ENCODE measurements around the gene P2RY14. TPM values are rescaled to one million over a fixed set of nuclear protein-coding genes. Genes with fewer than 3 reads are reported as not detected.

P2RY14 gene
- total RNA-seq, 4 donors from 2014 or later, result 0.60 to 11.3 (median 7.2) TPM; not detected in 1

DNA sequence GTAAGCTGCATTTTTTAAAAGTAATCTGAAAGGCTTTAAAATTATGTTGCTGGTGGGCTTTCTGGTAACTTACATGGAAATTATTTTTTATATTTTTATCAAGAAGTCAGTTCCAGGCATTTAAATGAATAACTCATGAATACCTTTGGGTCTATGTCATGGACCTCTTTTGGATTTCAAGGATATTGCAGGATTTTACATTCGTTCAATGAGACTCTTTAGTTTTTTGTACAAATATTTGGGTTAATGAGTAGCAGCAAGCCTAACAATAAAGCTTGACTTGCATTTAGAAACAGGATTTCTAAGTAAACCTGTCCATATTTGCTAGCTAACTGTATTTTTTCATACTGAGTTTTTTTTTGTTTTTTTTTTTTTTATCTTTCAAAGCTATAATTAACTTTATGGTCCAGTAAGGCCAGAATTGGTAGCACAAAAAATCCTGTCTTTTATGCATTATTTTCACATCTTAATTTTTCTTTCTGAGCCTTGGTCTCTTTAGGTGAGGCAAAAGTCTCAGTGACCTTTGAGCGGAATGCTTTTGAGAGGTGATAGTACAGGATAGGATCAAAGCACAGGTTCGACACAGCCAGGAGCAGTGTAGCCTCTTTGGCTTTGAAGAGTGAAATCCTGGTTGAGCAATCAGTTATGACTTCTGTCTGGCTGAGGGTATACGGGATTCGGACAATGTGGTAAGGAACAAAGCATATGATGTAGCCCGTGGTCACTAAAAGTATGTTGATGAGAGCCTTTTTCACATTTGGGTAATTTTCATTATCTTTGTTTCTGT lies 80.2 kb downstream of the P2RY14 start:
- Histone ChIP-seq H3K9me3 (no peaks in the 10 kb centered on the region), H3K27ac (no peak overlapping the region), H3K4me3 (no peak overlapping the region), H3K4me1 (peaks cover 0 to 3% (median 0%) of the 10 kb centered on the region in 4 donors), H3K36me3 (no peaks in the 10 kb centered on the region), H3K27me3 (no peaks in the 10 kb centered on the region)
- intact Hi-C loops (cut with DNase I; ENCODE audit: low total_unique reads) (no loop called here), in situ Hi-C loops (cut with MboI; ENCODE audit: low pct_ligation_motif_present in 1 of 4, low pct_unique_long_range_greater_than_20kb in 1 of 4, low sequenced_read_pairs in 3 of 4) (no loop called here)
- no peak for DNase-seq
- TF ChIP-seq EP300 (IDR thresholded peaks at IDR 0.05; ENCODE audit: low read depth), result no peak
- no peak for TF ChIP-seq POLR2A (IDR thresholded peaks at IDR 0.05)
- no peak for TF ChIP-seq CTCF (IDR thresholded peaks at IDR 0.05)
- TF ChIP-seq POLR2AphosphoS5 (IDR thresholded peaks at IDR 0.05), result no peak
- 72 to 83% methylated on average over 6 of the region's 6 CpGs for WGBS, 2 donors (ENCODE audit: low coverage in 1 of 2)

- no peak overlapping the region for H3K27ac ChIP-seq
- intact Hi-C loops (cut with DNase I; ENCODE audit: low total_unique reads), result no loop called here
- H3K9me3 ChIP-seq, result no peaks in the 10 kb centered on the region
- DNase-seq, result no peak
- TF ChIP-seq CTCF (IDR thresholded peaks at IDR 0.05), result no peak
- no peak for TF ChIP-seq EP300 (IDR thresholded peaks at IDR 0.05; ENCODE audit: low read depth)
- no peak for TF ChIP-seq POLR2A (IDR thresholded peaks at IDR 0.05)
- TF ChIP-seq POLR2AphosphoS5 (IDR thresholded peaks at IDR 0.05), result no peak
- H3K4me3 ChIP-seq, result no peak overlapping the region
- H3K27me3 ChIP-seq, result no peaks in the 10 kb centered on the region
- H3K36me3 ChIP-seq, result no peaks in the 10 kb centered on the region
- in situ Hi-C loops (cut with MboI; ENCODE audit: low pct_ligation_motif_present in 1 of 4, low pct_unique_long_range_greater_than_20kb in 1 of 4, low sequenced_read_pairs in 3 of 4), result no loop called here
- H3K4me1 ChIP-seq, result peaks cover 0 to 3% (median 0%) of the 10 kb centered on the region in 4 donors
- 94 to 100% methylated on average over 2 to 8 of the region's 8 CpGs for WGBS, 2 donors (ENCODE audit: low coverage in 1 of 2)
Measured at GRCh38 chr3:151197228-151197627, 81.1 kb downstream of the P2RY14 start.

DNA sequence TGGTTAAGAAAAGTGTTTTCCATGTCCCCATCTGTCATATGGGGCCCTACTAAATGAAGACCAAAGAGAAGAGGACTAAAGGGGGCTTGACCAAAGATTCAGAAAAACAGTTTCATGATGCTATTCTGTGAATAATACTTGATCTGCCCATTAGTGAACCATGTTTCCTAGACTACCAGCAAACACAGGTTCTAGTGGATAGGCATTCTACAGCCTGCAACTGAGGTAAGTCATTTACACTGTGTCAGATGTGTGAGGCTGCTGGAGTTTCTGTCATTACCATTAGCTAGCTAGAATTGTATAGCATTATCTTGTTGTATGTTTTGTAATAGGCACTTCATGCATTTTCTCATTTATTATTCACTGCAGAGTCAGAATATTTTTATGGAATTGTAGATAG lies 81.9 kb downstream of the P2RY14 start:
- Histone ChIP-seq H3K36me3 (no peaks in the 10 kb centered on the region), H3K9me3 (no peaks in the 10 kb centered on the region), H3K4me3 (no peak overlapping the region), H3K4me1 (peaks cover 0 to 3% (median 0%) of the 10 kb centered on the region in 4 donors), H3K27me3 (no peaks in the 10 kb centered on the region), H3K27ac (no peak overlapping the region)
- in situ Hi-C loops (cut with MboI; ENCODE audit: low pct_ligation_motif_present in 1 of 4, low pct_unique_long_range_greater_than_20kb in 1 of 4, low sequenced_read_pairs in 3 of 4) (no loop called here), intact Hi-C loops (cut with DNase I; ENCODE audit: low total_unique reads) (no loop called here)
- DNase-seq, result no peak
- TF ChIP-seq EP300 (IDR thresholded peaks at IDR 0.05; ENCODE audit: low read depth) (no peak), POLR2A (IDR thresholded peaks at IDR 0.05) (no peak), CTCF (IDR thresholded peaks at IDR 0.05) (no peak), POLR2AphosphoS5 (IDR thresholded peaks at IDR 0.05) (no peak)

DNA sequence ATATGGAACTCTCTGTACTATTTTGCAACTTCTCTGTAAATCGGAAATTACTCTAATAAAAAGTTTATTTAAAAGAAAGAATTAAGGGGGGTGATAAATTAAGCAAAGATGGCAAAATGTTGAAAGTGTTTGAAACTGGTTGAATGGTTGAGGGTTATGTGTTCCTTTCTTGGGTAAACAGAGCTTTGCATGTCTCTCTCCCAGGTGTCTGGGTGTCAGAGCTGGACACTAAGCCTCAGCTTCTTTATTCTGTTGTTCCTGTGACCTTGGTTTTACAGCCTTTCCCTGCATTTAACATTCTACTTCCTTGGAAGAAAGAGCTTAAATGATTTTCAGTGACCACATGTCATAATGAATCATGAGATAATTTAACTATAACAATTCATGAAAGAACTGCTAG lies 82.5 kb downstream of the P2RY14 start:
- Histone ChIP-seq H3K36me3 (no peaks in the 10 kb centered on the region), H3K9me3 (no peaks in the 10 kb centered on the region), H3K4me1 (peaks cover 0 to 3% (median 0%) of the 10 kb centered on the region in 4 donors), H3K27me3 (no peaks in the 10 kb centered on the region), H3K27ac (no peak overlapping the region), H3K4me3 (no peak overlapping the region)
- 67 to 73% methylated on average over 1 of the region's 1 CpG for WGBS, 2 donors (ENCODE audit: low coverage in 1 of 2)
- no peak for DNase-seq
- TF ChIP-seq POLR2AphosphoS5 (IDR thresholded peaks at IDR 0.05), result no peak
- TF ChIP-seq CTCF (IDR thresholded peaks at IDR 0.05), result no peak
- TF ChIP-seq EP300 (IDR thresholded peaks at IDR 0.05; ENCODE audit: low read depth), result no peak
- no peak for TF ChIP-seq POLR2A (IDR thresholded peaks at IDR 0.05)
- in situ Hi-C loops (cut with MboI; ENCODE audit: low pct_ligation_motif_present in 1 of 4, low pct_unique_long_range_greater_than_20kb in 1 of 4, low sequenced_read_pairs in 3 of 4) (no loop called here), intact Hi-C loops (cut with DNase I; ENCODE audit: low total_unique reads) (no loop called here)

All from transverse colon (tissue), 4 donors.